H54 (cell line): ENCODE data around the gene WDR47.
A peak's percentile ranks its signal among the peaks of the same experiment; 100 is the strongest.
"Not testable (repeated sequence)": the region's sequence is repeated elsewhere in the genome, so short reads cannot be mapped to it uniquely, and the experiment has no call there.

Source experiments
- DNase-seq: peaks from one replicate; pipeline ENCODE4 v3.0.0; 2011; ENCODE audit warnings: low spot score, mixed read lengths; ENCODE audit not compliant: insufficient read length
- FAIRE-seq: peaks from 3 replicates; lab custom pipeline; 2011; peaks lifted over from hg19 to GRCh38; lab: Jason Lieb, UNC
- POLR2A ChIP-seq: IDR thresholded peaks from 2 replicates; pipeline ENCODE4 v1.6.1; 2011; ENCODE audit warnings: low read depth, mild to moderate bottlenecking, low read length

WDR47 gene

DNA sequence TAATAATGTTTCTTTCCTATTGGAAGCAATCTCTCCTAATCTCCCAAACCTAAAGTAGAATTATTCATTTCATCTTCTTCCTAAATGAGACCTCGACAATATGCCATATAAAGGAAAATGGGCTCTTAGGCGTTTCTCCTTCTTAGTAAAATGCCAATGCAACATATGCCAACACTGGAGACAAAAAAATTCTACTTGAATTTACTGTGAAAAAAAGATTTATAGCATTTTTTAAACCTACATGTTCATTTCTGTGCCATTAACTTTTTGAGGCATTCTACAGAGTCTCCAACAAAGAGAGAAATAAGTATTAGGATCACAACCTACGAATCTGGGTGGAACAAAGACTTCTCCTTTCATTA, 1.3 kb downstream of the WDR47 start:
- TF ChIP-seq POLR2A = no peak
- no peak for FAIRE-seq
- no peak for DNase-seq

DNA sequence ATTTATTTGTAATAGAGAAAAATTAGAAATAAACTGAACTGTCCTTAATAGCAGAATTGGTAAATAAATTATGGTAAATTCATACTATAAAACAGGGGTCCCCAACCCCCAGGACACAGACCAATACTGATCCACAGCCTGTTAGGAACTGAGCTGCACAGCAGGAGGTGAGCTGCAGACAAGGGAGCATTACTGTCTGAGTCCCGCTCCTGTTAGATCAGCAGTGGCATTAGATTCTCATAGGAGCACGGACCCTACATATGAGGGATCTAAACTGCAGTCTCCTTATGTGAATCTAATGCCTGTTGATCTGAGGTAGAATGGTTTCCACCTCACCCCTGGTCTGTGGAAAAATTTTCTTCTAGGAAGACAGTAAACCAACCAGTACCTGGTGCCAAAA, 7.5 kb downstream of the WDR47 start:
- no peak for FAIRE-seq
- no peak for DNase-seq
- no peak for TF ChIP-seq POLR2A

DNA sequence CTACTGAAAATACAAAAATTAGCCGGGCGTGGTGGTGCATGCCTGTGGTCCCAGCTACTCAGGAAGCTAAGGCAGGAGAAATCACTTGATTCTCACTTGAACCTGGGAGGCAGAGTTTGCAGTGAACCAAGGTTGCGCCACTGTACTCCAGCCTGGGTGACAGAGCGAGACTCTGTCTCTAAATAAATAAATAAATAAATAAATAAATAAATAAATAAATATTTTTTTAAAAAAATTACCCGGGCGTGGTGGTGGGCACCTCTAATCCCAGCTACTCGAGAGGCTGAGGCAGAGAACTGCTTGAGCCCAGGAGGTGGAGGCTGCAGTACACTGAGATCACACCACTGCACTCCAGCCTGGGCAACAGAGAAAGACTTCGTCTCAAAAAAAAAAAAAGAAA, 12.4 kb downstream of the WDR47 start:
- FAIRE-seq, DNase-seq: not testable (repeated sequence)

DNA sequence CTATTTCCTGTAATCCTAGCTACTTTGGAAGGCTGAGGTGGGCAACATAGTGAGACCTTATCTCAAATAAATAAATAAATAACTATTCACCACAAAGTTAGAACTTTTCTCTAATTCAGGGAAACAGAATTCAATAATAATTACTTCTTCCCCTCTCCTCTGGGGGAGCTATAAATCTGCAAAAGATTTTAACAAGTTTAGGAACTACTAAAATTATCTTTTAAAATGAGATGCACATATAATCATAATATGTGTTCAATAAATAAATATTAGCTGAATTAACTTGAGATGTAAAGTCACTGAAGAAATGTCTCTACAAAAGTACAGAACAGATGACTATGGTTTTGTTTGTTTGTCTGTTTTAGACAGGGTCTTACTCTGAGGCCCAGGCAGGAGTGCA, 14.1 kb downstream of the WDR47 start:
- no peak for FAIRE-seq
- no peak for TF ChIP-seq POLR2A
- no peak for DNase-seq

DNA sequence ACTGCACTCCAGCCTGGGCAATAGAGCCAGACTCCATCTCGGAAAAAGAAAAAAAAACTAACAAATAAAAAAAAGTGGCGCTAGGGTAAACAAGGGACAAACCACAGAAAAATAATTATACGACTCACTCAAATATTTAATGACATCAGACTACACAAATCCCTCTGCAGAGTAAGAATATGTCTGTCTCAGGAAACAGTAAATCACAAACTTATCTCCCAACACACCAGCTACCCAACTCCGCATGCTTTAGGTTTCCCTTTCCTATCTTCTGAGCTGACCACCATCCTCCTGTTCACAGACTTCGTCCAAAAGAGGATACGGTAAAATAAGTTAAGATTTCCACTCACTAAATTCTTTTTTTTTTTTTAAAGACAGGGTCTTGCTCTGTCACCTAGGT, 16.2 kb downstream of the WDR47 start:
- FAIRE-seq (no peak), DNase-seq (no peak)

DNA sequence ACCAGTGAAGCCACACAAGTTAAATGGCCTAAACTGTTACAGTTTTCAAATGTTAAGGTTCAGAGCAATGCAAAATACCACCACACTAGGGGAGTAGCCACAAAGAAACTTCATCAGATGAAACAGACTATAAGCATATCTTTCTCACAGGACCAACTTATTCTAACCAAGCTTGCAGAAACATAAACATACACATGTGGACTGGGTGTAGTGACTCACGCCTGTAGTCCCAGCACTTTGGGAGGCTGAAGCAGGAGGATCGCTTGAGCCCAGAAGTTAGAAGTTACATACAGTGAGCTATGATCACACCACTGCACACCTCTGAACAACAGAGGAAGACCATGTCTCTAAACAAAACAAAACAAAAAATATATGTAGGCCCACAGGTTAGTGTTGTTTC, 17.3 kb downstream of the WDR47 start:
- no peak for TF ChIP-seq POLR2A
- no peak for DNase-seq
- FAIRE-seq = peak; percentile 57

More for the DNA sequence above, 16.2 kb downstream of the WDR47 start:
- no peak for TF ChIP-seq POLR2A

DNA sequence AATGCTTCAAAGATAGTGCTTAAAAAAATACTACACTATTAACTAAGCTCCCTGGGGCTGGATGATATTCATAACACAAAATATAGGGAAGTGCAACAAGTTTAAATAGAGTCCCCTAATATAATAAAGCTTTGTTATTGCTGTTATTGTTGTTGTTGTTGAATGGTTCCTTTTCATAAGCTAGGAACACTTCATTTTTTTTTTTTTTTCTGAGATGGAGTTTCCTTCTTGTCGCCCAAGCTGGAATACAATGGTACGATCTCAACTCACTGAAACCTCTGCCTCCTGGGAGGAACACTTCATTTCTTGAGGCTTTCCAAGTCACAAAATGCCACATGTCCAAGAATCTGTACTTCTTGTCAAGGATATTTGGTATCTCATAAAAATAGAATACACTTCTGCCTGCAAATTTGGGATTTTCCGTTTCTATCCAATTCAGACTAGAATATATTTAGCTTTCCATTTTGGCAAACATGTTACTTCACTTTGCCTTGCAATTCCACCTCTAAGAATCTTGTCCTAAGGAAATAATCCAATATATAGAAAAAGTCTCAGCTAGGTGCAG, 21.1 kb downstream of the WDR47 start:
- FAIRE-seq (no peak), DNase-seq (no peak)
- TF ChIP-seq POLR2A = no peak

DNA sequence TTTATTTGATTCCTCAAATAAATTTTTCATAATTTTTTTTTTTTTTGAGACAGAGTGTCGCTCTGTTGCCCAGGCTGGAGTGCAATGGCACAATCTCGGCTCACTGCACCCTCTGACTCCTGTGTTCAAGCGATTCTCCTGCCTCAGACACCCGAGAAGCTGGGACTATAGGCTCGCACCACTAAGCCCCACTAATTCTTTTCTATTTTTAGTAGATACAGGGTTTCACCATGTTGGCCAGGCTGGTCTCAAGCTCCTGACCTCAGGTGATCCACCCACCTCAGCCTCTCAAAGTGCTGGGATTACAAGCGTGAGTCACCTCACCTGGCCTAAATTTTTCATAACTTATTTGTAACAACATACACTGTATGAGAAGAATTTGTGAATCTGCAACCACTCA, 24.2 kb downstream of the WDR47 start:
- not testable (repeated sequence) for FAIRE-seq, DNase-seq

DNA sequence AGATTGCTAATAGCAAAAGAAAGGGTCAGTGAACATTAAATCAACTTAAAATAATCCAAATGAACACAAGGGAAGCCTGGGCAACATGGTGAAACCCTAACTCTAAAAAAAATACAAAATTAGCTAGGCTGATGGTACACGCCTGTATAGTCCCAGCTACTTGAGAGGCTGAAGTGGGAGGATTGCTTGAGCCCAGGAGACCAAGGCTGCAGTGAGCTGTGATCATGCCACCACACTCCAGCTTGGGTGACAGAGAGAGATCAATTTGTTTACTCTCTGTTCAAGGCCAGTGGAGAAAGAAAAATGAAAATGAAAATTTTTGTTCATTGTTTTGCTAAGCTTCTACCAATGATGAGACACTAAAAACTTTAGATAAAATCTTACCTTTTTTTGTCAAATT, 24.8 kb downstream of the WDR47 start:
- no peak for FAIRE-seq
- TF ChIP-seq POLR2A = no peak
- no peak for DNase-seq

DNA sequence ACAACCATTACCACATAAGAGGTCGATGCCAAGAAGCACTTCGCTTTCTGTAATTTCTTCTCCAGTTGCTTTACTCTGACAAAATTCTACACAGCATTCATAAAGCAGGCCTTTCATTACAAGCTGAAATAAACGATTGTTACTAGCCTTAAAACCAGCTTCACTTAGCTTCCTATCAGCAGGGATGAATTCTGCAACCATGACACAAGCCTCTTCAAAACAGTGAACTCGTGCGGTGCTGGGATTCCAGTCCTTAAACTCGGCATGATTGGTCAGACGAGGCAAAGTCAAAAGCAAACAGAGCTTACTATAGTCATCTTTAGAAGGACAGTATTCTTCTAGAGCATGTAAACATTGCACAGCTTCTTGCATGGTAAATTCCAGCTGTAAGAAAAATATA, 30.6 kb downstream of the WDR47 start:
- FAIRE-seq = no peak
- TF ChIP-seq POLR2A = no peak
- DNase-seq = no peak

DNA sequence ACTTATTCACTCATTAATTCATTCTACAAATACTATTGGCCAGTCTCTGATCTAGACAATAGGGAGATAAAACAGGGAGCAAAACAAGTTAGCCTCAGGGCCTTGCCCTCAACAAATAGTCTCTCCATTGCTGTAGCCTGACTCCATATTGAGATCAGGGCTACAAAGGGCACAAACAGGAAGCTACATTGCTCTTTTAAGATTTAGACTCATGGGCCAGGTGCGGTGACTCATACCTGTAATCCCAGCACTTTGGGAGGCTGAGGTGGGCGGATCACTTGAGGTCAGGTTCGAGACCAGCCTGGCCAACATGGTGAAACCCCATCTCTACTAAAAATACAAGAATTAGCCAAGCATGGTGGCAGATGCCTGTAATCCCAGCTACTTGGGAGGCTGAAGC, 45.3 kb downstream of the WDR47 start:
- not testable (repeated sequence) for FAIRE-seq, DNase-seq

DNA sequence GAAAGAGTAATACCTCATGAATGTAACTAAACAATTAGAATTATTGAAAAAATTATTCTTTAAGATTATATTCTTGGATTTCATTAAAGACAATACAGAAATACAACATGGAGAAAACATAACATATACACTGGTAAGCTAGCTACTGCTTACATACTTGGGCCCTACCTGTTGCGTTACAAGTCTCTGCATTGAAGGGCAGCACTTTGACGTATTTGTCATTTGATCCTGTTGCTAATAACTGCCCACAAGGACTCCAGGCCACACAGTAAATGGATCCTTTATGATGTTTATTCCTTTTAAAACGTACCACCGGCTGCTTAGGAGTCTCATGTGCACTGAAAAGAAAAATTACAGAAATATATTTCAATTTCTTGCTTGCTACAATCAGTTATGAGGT, 58.8 kb downstream of the WDR47 start:
- no peak for TF ChIP-seq POLR2A
- FAIRE-seq = no peak
- DNase-seq = no peak

DNA sequence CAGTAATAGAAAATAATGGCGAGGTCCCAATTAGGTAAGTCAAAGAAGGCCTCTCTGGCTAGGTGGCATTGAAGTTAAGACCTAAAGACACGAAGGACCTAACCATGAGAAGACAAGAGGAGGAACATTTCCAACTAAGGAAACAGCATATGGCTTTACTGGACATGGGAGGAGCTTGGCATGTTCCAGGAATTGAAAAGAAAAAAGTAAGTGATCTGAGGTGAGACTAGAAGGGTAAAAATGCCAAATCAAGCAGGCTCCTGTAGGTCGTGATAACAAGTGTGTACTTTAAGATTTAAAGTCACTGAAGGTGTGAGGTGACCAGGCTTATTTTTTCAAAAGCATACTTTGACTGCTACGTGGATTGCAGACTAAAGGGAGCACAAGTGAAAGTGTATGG, 65.2 kb downstream of the WDR47 start:
- FAIRE-seq = no peak
- no peak for DNase-seq
- TF ChIP-seq POLR2A = no peak

DNA sequence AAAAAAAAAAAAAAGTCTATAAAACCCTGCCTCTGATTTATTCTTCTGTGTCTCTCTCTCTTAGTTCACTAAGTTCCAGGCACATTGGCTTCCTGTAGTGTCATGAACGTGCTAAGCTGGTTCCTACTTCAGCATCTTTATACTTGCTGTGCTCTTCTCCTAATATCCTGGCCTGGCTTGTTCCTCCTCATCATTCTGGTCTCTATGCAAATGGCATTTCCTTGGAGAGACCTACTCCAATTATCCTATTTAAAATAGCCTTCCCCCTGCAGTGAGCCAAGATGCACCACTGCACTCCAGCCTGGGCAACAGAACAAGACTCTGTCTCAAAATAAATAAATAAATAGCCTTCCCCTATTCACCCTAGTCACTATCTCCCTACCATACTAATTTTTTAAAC, 69.0 kb downstream of the WDR47 start:
- no peak for DNase-seq
- FAIRE-seq = no peak
- no peak for TF ChIP-seq POLR2A

DNA sequence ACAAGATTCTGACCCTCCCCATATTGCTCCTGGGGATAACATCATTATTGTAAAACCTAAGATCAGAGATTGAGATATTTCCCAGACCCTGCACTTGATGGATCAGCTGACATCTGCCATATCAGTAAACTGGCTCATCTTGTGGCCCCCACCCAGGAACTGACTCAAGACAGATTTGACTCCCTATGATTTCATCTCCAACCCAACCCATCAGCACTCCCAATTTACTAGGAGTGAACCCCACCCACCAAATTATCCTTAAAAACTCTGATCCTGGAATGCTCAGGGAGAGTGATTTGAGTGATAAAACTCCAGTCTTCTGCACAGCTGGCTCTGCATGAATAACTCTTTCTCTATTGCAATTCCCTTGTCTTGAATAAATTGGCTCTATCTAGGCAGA, 72.6 kb downstream of the WDR47 start:
- DNase-seq (no peak), FAIRE-seq (no peak)
- no peak for TF ChIP-seq POLR2A
